Superior temporal gyrus (tissue), 1 donor: Measurements from ENCODE around the gene RNF113B.

Experiments
- DNase-seq: peaks from one replicate; pipeline ENCODE4 v3.0.0-alpha.2; 2016; ENCODE audit errors: extremely low spot score

The RNF113B gene

GRCh38 chr13:98203646-98204326 lies 26.7 kb upstream of the RNF113B start:
- no peak for DNase-seq

- DNase-seq: no peak
Observed at GRCh38 chr13:98201984-98202383, 24.9 kb upstream of the RNF113B start.

- no peak for DNase-seq
Observed at GRCh38 chr13:98201189-98201588, 24.1 kb upstream of the RNF113B start.

- no peak for DNase-seq
Observed at GRCh38 chr13:98200211-98200878, 23.3 kb upstream of the RNF113B start.

- DNase-seq: no peak
Observed at GRCh38 chr13:98199480-98199879, 22.4 kb upstream of the RNF113B start.

GRCh38 chr13:98198683-98199082 lies 21.6 kb upstream of the RNF113B start:
- no peak for DNase-seq

GRCh38 chr13:98195054-98195791 lies 18.2 kb upstream of the RNF113B start:
- no peak for DNase-seq

- no peak for DNase-seq
Observed at GRCh38 chr13:98192008-98192407, 14.9 kb upstream of the RNF113B start.

GRCh38 chr13:98190889-98191444 lies 13.9 kb upstream of the RNF113B start:
- DNase-seq: no peak

- DNase-seq: no peak
Observed at GRCh38 chr13:98189841-98190505, 12.9 kb upstream of the RNF113B start.

GRCh38 chr13:98188544-98189166 lies 11.6 kb upstream of the RNF113B start:
- no peak for DNase-seq

GRCh38 chr13:98187965-98188261 lies 10.8 kb upstream of the RNF113B start:
- peak; percentile 60 for DNase-seq

GRCh38 chr13:98187155-98187964 lies 10.3 kb upstream of the RNF113B start:
- no peak for DNase-seq

GRCh38 chr13:98184792-98185191 lies 7.7 kb upstream of the RNF113B start:
- DNase-seq: no peak

- no peak for DNase-seq
Observed at GRCh38 chr13:98182589-98182988, 5.5 kb upstream of the RNF113B start.

- DNase-seq: no peak
Observed at GRCh38 chr13:98182153-98182552, 5.1 kb upstream of the RNF113B start.

GRCh38 chr13:98181111-98181815 lies 4.2 kb upstream of the RNF113B start:
- DNase-seq: no peak

- DNase-seq: no peak
Observed at GRCh38 chr13:98180092-98180491, 3.0 kb upstream of the RNF113B start.

GRCh38 chr13:98175823-98176222 lies 1.2 kb downstream of the RNF113B start:
- DNase-seq: no peak

- no peak for DNase-seq
Observed at GRCh38 chr13:98175043-98175442, 2.0 kb downstream of the RNF113B start.
